Jurkat, Clone E6-1 (cell line): ENCODE results near the gene SYT1.

Experiments used
- DNase-seq: peaks from one replicate; pipeline ENCODE4 v3.0.0-alpha.2; 2011; ENCODE audit warnings: low read depth, low spot score
- H3K4me3 ChIP-seq: 2 replicates; pipeline ENCODE4 v1.5.1; 2011; ENCODE audit warnings: mild to moderate bottlenecking, low read length, control low read depth, moderate library complexity

SYT1 gene

GRCh38 chr12:78963439-78964227 lies 99.1 kb downstream of the SYT1 start:
- H3K4me3 ChIP-seq, result no peak overlapping the region

DNA sequence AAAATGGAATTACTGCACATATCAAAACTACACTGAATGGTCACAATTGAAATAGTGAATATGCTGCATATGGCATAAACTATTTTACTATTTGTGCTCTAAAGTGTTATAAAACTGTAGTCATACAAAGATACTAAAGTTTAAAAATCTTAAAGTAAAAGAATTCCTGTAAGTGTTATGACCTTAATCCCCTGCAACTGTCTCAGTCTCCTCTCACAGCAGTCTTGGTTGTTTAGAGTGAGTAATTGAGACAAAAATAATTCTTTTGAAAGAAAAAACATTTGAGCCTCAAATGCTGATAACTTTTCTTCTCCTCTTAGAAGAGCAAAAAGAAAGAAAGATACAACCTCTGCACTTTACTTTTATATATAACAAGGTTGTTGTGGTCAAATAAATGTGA lies 99.9 kb downstream of the SYT1 start:
- no peak overlapping the region for H3K4me3 ChIP-seq
- DNase-seq, result no peak

More at GRCh38 chr12:78963439-78964227, 99.1 kb downstream of the SYT1 start:
- DNase-seq, result no peak

- no peak for DNase-seq
- H3K4me3 ChIP-seq, result no peak overlapping the region
Measured at GRCh38 chr12:78966062-78966461, 101.5 kb downstream of the SYT1 start.

DNA sequence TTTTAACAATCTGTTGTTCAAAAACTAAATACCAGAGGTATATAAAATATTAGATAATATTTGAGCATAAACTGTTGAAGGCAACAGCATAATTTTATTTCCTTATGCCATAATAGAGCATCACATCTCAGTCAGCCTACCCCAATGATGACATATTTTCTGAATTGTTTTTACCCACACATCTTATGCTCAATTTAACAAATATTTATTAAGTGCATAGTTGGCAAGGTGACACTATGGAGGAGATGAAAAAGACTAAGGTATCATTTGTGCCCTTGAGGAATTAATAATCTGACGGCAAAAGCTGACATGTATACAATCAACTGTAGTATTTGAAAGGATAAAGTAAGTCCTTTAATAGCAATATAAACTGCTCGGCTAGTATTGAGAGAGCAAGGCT lies 102.4 kb downstream of the SYT1 start:
- DNase-seq, result no peak

DNA sequence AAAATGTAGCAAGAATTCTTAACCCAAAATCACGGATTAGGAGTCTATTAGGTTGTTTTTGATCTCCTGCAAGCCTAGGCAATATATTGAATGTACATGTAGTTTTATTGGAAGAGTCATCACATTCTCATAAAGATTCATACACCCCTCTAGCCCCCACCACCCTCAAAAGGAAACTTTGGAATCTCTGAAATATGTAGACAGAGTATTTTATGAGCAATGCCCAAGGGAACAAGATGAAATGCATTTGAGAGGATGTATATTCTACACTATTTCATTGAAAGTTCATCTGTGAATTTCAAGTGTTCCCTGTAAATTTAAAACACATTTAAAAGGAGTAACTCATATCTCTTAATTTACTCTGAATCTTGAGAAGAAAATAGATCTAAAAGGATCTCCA lies 103.7 kb downstream of the SYT1 start:
- H3K4me3 ChIP-seq, result no peak overlapping the region

More for the DNA sequence above, 102.4 kb downstream of the SYT1 start:
- H3K4me3 ChIP-seq, result no peak overlapping the region

GRCh38 chr12:78970041-78970440 lies 105.5 kb downstream of the SYT1 start:
- no peak overlapping the region for H3K4me3 ChIP-seq
- no peak for DNase-seq

More for the DNA sequence above, 103.7 kb downstream of the SYT1 start:
- no peak for DNase-seq

GRCh38 chr12:78977304-78977867 lies 112.8 kb downstream of the SYT1 start:
- DNase-seq, result no peak

DNA sequence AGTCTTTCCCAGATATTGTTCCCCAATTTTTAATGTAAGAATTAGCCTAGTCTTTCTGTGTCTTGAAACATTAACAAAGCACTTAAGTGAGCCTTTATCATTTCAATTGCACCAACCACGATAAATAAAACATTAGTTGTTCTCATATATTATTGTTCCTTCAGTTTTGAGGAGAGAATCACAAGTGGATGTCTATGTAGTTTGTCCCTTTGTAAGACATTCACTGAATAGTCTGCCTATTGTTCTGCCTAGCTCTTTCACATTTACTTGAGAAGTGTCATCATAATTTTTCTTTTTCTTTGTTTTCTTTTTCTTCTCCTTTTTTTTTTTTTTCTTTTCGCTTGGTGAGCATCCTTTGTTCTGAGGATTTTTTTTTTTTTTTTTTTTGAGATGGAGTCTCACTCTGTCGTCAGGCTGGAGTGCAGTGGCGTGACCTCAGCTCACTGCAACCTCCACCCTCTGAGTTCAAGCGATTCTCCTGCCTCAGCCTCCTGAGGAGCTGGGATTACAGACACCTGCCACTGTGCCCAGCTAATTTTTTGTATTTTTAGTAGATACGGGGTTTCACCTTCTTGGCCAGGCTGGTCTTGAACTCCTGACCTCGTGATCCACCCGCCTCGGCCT lies 129.7 kb downstream of the SYT1 start:
- no peak for DNase-seq
- H3K4me3 ChIP-seq, result no peak overlapping the region

More at GRCh38 chr12:78977304-78977867, 112.8 kb downstream of the SYT1 start:
- no peak overlapping the region for H3K4me3 ChIP-seq

DNA sequence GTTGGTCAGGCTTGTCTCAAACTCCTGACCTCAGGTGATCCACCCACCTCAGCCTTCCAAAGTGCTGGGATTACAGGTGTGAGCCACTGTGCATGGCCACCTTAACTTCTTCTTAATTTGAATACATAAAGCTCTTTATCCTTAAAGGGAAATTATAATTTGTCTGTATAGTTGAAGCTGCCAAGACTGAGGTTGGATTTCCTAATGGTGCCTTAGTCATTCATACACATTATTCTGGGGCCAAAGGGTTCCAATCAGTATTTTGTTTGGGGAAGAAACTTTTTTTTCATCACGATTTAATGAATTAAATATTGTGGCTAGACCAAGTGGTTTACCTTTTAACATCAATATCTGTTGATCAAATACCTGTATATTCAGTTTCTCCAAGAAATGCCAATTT lies 135.9 kb downstream of the SYT1 start:
- no peak overlapping the region for H3K4me3 ChIP-seq
- DNase-seq, result no peak

- H3K4me3 ChIP-seq, result no peak overlapping the region
- DNase-seq, result no peak
Measured at GRCh38 chr12:79001404-79001803, 136.8 kb downstream of the SYT1 start.

DNA sequence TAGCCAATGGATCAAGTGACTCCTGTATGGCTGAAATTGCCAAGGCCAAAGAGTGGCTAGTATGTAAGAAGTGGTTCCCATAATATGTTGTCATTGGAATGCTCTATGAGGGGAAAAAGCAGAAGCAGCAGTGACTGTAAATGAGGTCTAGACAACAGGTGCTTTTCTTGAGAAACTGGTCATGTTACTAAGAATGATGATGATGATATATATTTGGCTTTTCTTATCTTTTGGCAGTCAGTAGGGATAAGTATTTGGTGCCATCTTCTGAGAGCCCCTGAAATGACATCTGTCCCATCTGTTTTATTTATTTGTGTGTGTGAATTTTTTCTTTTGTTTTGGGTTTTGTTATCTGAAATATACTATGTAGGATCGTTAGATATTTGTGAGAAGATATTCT lies 141.7 kb downstream of the SYT1 start:
- DNase-seq, result no peak
- no peak overlapping the region for H3K4me3 ChIP-seq

DNA sequence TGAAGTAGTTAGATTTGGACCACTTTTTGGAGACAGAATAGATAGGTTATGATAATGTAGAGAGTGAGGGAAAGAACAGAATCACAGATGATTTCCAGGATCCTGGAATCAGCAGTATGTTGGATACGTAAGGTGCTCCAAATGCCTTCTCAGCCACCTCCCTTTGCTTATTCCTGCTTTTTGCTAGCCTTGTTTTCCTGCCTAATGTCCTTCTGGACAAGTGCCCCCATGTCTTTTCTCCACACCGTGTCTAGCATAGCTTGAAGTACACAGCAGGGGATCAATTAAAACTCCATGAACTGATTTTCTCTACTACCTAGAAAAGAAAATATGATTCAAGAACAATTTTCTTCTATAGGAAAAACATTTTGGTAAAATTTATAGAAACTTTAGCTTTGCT lies 144.0 kb downstream of the SYT1 start:
- no peak for DNase-seq
- no peak overlapping the region for H3K4me3 ChIP-seq

DNA sequence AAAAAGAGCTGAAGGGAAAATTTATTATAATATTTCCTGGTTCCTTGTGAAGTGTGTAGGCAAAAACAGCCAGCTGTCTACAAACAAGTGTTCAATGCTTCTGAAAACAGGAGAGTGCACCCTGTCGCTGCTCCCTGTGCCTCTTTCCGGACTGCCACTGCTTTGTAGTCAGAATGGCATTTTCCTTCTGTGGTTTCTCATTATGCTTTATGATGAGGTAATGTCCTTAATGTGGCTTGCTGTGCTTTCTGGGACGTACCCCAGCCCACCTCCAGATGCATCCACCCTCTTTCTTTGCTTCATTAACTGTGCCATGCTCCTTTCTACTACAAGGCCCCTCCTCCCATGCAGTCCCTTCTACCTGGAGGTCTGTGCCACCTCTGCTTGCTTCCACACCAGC lies 148.1 kb downstream of the SYT1 start:
- peak; percentile 33 for DNase-seq

DNA sequence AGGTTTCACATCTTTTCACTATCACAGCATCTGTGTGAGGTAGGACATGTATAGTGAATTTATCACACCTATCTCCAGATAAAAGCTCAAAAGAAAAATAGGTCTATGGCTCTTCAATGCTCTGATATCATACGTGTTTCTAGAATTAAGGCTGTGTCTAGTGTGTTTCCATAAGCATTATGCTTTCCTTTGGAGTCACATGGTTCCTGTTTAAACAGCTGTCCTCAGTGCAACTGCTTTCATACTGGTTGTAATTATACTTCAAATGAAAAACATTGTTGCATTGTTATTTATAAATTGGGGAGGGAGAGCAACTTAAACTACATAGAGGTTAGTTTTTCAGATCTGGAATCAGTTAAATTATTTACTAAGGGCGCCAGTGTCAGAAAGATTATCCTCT lies 151.6 kb downstream of the SYT1 start:
- DNase-seq, result no peak
- H3K4me3 ChIP-seq, result no peak overlapping the region

More for the DNA sequence above, 148.1 kb downstream of the SYT1 start:
- no peak overlapping the region for H3K4me3 ChIP-seq

DNA sequence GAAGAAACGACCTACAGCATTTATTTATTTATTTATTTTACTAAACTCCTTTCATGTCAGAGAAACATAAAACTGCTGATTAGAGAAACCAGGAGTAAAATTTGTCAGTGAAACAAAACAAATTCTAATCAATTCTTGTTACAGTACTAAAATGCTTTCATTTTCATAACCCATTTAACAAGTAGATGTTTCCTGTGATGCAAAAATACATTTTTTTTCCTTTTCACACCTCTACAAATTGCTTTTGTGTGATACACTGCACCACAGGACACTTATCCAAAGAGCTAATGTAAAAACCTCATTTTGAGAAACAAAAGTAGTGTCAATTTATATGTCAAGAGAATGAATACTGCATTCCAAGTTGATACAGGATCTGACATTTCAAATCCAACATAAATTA lies 155.1 kb downstream of the SYT1 start:
- no peak for DNase-seq
- H3K4me3 ChIP-seq, result no peak overlapping the region

GRCh38 chr12:79020106-79020505 lies 155.5 kb downstream of the SYT1 start:
- no peak overlapping the region for H3K4me3 ChIP-seq
- DNase-seq, result no peak

GRCh38 chr12:79021021-79021420 lies 156.4 kb downstream of the SYT1 start:
- no peak overlapping the region for H3K4me3 ChIP-seq
- no peak for DNase-seq

- no peak for DNase-seq
- no peak overlapping the region for H3K4me3 ChIP-seq
Measured at GRCh38 chr12:79023261-79023660, 158.7 kb downstream of the SYT1 start.

DNA sequence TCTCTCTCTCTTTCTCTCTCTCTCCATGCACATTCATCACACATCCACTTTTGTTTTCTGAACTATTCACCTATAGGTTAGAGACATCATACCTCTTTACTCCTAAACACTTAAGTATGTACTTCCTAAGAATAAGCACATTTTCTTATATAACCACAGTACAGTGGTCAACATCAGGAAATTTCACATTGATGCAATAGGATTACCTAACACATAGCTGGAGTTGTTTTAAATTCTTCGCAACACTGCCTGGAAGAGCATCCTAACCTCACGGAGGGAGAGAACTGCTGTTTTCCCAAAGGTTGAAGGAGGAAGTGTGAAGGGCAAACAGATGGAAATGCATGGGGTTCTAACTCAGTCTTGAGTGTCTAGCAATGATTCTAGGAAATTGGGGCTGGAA lies 159.2 kb downstream of the SYT1 start:
- DNase-seq, result no peak
- H3K4me3 ChIP-seq, result no peak overlapping the region

GRCh38 chr12:79033788-79034187 lies 169.2 kb downstream of the SYT1 start:
- DNase-seq, result no peak
- H3K4me3 ChIP-seq, result no peak overlapping the region
